HG03280 (cell line): ENCODE results near the gene AEBP2.
"Not testable (repeated sequence)": the region's sequence is repeated elsewhere in the genome, so short reads cannot be mapped to it uniquely, and the experiment has no call there.

Experiments used
- ATAC-seq: cut with Tn5 transposase; IDR thresholded peaks from one replicate; pipeline ENCODE4 v1.9.1; 2021; ENCODE audit warnings: mild to moderate bottlenecking, moderate library complexity; ENCODE audit not compliant: unreplicated experiment

AEBP2 gene

DNA sequence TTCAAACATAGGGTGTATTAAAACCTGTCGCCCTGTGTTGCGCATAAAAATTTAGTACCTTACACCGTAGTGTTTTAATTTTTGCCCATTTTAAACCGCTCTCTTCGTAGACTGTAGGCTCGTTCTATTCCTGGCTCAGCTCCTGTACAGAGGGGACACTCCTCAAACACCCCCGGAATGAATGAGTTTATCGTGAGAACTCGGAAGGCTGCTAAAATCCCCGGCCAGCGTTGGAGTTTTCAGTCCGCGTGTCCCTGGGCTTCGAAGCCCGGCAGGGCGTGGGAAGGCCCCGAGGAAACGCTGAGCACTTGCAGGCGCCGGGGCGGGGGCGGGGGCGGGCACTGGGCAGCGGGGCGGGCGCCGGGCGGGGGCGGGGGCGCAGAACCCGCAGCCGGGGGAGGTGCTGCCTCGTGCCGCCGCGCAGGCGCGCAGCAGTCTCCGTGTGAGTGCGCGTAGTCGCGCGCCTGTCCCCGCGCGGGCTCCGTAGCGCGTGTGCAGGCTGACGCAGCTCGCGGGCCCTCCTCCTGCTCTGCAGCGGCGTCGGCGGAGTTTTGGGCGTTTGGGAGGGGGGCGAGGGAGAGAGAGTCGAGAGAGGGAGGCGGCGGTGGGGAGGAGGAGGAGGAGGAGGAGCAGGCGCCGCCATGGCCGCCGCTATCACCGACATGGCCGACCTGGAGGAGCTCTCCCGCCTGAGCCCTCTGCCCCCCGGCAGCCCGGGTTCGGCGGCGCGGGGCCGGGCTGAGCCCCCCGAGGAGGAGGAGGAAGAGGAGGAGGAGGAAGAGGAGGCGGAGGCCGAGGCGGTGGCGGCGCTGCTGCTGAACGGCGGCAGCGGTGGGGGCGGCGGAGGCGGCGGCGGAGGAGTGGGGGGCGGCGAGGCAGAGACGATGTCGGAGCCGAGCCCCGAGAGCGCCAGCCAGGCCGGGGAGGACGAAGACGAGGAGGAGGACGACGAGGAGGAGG, at the start of gene AEBP2:
Gene AEBP2 (plus strand): TSS at position 434 of the 960 bp plus-strand sequence. CDS start 208 bp downstream, at position 642.
- ATAC-seq = peak; percentile 87

DNA sequence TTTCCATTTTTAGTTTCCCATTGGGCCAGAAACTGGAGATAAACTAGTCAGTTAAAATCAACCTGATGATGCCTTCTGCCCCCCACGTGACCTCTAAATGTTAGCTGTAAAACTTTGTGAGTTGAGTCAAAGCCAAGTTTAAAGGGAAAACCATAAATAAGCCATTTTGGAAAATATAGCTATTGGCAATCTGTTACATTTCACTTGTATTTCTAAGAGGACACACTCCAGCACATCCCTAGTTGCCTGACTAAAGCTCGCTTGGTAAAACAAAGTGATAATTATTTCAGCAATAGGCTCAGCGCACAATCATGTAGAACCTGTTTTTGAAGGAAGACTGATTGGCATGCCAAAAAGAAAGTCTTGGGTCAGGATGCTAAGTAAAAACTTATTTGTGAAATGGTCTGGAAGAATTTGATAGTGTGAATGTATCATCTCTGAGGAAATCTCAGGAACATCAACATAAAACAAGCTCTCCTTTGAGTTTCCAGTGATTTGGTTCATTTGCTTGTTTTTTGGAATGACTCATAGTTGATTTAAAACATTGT, 49.2 kb upstream of the AEBP2 start:
- ATAC-seq = no peak

- not testable (repeated sequence) for ATAC-seq
Observed at GRCh38 chr12:19392644-19393043, 46.6 kb upstream of the AEBP2 start.

DNA sequence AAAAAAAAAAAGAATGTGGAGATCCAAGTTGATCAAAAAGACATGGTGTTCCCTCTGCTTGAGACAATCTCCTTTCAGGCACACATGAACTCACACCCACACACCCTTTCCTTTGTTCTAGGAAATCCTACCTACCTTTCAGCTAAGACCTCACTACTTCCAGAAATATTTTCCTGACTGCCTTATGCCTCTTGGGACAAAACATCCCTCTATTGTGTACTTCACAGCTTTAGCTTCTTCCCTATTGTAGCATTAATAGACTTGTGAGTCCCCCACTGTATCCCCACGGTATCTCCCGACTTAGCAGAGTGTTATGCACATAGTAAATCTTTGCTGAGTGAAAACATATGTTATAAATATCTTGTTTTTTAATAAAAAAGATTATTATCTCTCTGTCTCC, 44.9 kb upstream of the AEBP2 start:
- ATAC-seq = no peak

DNA sequence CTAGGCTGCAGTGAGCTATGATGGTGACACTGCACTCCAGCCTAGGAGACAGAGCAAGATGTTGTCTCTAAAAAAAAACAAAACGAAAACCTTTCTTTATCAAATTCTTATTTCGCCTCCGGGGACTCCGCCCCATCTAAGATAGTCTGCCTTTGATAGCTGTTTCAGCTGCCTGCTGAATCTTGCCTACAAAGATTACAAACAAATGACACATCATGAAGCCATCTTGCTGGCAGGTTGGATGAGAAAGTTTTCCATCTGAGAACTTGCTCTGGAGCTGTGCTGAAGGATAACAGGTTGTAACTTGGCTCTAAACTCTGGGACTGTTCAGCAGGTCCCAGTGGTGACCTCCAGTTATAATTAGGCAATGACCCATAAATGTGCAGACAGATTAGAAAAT, 41.8 kb upstream of the AEBP2 start:
- no peak for ATAC-seq

DNA sequence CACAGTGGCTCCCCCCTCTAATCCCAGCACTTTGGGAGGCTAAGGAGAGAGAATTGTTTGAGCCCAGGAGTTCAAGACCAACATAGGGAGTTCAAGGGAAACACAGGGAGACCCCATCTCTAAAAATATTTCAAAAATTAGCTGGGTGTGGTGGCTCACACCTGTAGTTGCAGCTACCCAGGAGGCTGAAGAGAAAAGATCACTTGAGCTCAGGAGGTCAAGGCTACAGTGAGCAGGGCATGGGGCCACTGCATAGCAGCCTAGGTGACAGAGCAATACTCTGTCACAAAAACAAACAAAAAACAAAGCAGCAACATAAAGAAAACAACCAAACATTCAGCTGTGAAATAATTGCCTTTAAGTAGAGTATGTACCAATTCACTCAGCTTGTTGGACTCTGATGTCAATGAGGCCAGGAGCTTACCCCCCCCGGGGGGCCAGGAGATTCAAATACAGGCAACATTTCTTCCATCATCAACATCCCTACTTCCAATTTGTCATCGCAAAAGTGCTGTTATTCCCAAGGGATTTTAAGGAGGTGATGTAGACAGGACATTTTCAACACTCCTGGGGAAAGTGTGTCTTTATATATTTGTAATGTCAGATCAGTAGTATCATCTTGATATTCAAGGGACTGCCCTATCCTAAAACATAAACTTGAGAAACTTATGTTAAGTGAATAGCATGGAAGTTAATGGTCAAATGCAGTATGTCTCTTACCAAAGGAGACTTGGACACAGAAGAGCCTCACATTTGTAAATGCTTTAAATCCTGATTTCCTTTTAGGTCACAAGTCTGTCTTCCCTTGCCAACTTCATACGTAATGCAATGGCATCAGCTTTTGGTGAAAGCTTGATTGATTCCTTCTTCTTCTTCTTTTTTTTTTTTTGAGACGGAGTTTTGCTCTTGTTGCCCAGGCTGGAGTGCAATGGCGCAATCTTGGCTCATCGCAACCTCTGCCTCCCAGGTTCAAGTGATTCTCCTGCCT, 40.6 kb upstream of the AEBP2 start:
- ATAC-seq = no peak

- not testable (repeated sequence) for ATAC-seq
Observed at GRCh38 chr12:19400649-19401285, 38.5 kb upstream of the AEBP2 start.

GRCh38 chr12:19402211-19402610, 37.1 kb upstream of the AEBP2 start:
- no peak for ATAC-seq

GRCh38 chr12:19402743-19403431, 36.4 kb upstream of the AEBP2 start:
- ATAC-seq = no peak

DNA sequence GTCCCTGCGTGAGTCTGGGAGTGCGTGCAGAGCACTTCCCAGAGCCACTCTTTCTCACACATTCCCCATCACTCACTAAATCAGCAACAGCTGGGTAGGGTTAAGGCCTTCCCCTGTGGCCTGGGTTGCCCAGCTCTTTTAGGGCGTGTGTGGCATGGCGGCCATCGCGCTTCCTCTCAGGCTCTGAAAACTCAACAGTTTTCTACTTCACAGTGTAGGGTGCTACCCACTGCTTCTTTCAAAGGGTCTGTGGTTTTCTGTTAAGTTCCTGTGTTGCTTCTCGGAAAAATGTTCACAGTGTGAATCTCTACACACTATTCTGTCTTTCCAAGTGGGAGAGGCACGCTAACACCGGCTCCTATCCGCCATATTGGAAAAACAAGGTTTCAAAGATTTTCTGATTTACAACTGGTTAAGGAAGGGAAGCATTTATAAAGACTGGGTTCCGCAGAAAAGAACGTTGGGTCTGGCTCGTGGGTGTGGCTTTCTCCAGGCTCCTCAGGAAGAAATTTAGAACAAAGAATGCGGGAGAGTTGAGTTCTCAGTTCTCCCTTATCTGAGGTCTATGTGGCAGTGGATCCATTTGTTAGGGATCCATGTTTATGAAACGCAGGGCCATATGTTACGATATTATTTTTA, 34.9 kb upstream of the AEBP2 start:
- no peak for ATAC-seq

GRCh38 chr12:19409376-19409775, 29.9 kb upstream of the AEBP2 start:
- no peak for ATAC-seq

- no peak for ATAC-seq
Observed at GRCh38 chr12:19410211-19410610, 29.1 kb upstream of the AEBP2 start.

DNA sequence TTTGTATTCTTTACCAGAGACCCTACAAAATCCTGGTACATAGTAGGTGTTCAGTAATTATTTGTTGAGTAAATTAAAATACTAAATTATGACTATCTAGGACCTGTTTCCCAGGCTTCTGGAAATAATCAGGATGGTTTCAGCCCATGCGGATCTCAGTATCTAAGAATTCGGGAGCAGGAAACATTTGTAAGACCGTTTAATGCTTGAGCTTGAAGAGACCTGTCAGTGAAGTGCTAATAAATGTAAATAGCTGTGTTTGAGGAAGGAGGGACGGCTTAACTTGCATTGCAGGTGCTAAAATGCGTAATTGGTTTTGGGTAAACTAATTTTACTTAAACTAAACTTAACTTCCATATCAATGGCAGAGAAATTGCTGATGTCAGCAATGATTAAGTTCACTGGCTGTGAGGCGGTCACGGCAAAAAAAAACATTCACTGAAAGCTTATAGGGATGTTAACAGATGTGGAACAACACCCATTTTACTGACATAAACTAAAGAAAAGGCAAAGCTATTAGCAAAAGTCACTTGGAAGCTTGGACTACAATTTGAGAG, 28.6 kb upstream of the AEBP2 start:
- no peak for ATAC-seq

DNA sequence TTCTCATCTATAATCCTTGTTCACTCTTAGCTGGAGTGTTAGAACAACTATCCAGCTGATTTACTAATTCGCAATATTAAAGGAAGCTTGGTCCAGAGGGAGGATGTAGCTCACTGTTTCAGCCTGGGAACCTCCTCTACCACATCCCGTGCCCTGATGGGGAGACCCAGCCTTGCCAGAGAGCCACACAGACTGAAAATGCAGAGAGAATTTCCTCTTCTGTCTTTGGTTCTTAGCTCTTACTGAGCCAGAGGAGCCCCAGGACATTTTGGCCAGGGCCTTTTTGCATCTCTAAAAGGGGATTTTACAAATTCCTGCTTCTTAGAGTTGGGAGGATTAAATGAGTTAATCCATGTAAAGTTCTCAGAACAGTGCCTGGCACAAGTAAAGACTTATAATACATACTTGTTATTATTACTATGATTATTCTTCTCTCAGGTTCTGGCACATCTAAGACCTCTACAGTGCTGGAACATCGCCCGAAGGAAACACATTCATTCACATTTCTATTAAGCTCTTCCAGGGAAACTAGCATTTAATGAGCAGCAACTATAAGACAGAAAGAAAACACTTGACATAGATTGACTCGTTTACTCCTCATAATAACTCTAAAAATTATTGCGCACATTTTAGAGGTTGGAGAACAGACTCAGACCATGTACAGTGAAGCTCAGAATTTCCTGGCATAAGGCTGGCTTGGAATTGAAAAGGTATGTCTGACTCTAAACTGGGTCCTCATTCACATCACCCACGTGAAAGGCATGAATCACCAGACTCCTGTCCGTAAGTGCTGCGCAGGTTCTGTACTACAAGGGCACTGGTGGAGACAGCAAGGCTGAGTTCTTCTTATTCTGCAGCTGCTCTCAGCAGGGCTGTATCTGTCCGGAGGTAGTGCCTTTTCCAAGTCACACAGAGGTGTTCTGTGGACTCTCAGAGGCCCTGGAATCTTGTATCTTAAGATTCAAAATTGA, 27.8 kb upstream of the AEBP2 start:
- ATAC-seq = no peak

GRCh38 chr12:19412844-19413243, 26.4 kb upstream of the AEBP2 start:
- no peak for ATAC-seq

GRCh38 chr12:19413582-19413981, 25.7 kb upstream of the AEBP2 start:
- not testable (repeated sequence) for ATAC-seq

- no peak for ATAC-seq
Observed at GRCh38 chr12:19415563-19415962, 23.7 kb upstream of the AEBP2 start.

GRCh38 chr12:19419086-19419485, 20.2 kb upstream of the AEBP2 start:
- no peak for ATAC-seq
